Panc1 (cell line): ENCODE data around the gene INMT. TPM values are rescaled to one million over a fixed set of nuclear protein-coding genes. Genes with fewer than 3 reads are reported as not detected.

Source experiments
- ATAC-seq: fragments of 200-7000 bp; cut with Tn5 transposase; 2 replicates; pipeline ENCODE4 v1.9.1; 2020; ENCODE audit warnings: mild to moderate bottlenecking, moderate library complexity
- BruUV-seq: library from RNA; stranded (reverse); fragments of 400-500 nt; replicated peaks from 2 replicates; lab custom pipeline; 2021; lab: Mats Ljungman, UMichigan
- CTCF ChIA-PET: fragments of 300-600 bp; sonication (Branson Sonifier 250); formaldehyde crosslinking; loops from one replicate; lab custom pipeline; 2022; ENCODE audit warnings: antibody characterized with exemption; lab: Charles Lee
- POLR2A ChIA-PET: fragments of 300-600 bp; sonication (Branson Sonifier 250); formaldehyde crosslinking; loops from one replicate; lab custom pipeline; 2022; ENCODE audit warnings: antibody characterized with exemption; lab: Charles Lee
- DNase-seq: peaks from one replicate; pipeline ENCODE4 v3.0.0-alpha.2; 2010; ENCODE audit warnings: low read depth, low spot score
- H3K27ac ChIP-seq: 2 replicates; pipeline ENCODE4 v1.5.1; 2011; ENCODE audit warnings: mild to moderate bottlenecking, low read length, inconsistent platforms
- H3K27me3 ChIP-seq: fragments of 200-500 bp; sonication (Bioruptor generic); 2 replicates; pipeline ENCODE4 v1.6.0; 2014; ENCODE audit warnings: low read length, inconsistent platforms; ENCODE audit not compliant: control insufficient read depth, insufficient read depth
- H3K36me3 ChIP-seq: fragments of 200-500 bp; sonication (Bioruptor generic); 2 replicates; pipeline ENCODE4 v1.5.1; 2014; ENCODE audit warnings: inconsistent platforms, mild to moderate bottlenecking, low read length, moderate library complexity; ENCODE audit not compliant: control insufficient read depth, insufficient read depth
- H3K4me1 ChIP-seq: 2 replicates; pipeline ENCODE4 v1.5.1; 2011; ENCODE audit warnings: inconsistent platforms, mild to moderate bottlenecking, low read length, moderate library complexity; ENCODE audit not compliant: control insufficient read depth, insufficient read depth
- H3K4me3 ChIP-seq, 2 experiments: 2 replicates each; pipeline ENCODE4 v1.5.1; 2011 to 2012; ENCODE audit warnings: low read depth in 2 of 2, low read length in 2 of 2, mild to moderate bottlenecking in 2 of 2, inconsistent platforms in 1 of 2, moderate library complexity in 1 of 2
- H3K9me3 ChIP-seq: fragments of 200-500 bp; sonication (Bioruptor generic); 2 replicates; pipeline ENCODE4 v1.5.1; 2014; ENCODE audit warnings: low read depth, mild to moderate bottlenecking, inconsistent platforms, low read length, moderate library complexity; ENCODE audit not compliant: control insufficient read depth, insufficient read depth
- POLR2AphosphoS5 ChIP-seq: IDR thresholded peaks from 2 replicates; pipeline ENCODE4 v1.6.1; 2012; ENCODE audit warnings: mild to moderate bottlenecking, low read depth, low read length, moderate library complexity
- SIN3A ChIP-seq: IDR thresholded peaks from 2 replicates; pipeline ENCODE4 v1.6.1; 2012; ENCODE audit warnings: low read depth, mild to moderate bottlenecking, low read length, moderate library complexity, borderline replicate concordance; ENCODE audit not compliant: insufficient read depth
- TCF7L2 ChIP-seq: IDR thresholded peaks from 2 replicates; pipeline ENCODE4 v1.6.1; 2011; ENCODE audit warnings: mild to moderate bottlenecking, low read depth, low read length, inconsistent platforms
- in situ Hi-C: cut with HindIII; loops from 2 replicates; pipeline ENCODE4 v1.10.0; 2016; ENCODE audit warnings: low sequenced_read_pairs, low pct_unique_long_range_greater_than_20kb
- intact Hi-C: fragments of 100-400 bp; cut with micrococcal nuclease; formaldehyde crosslinking; loops from one replicate; pipeline ENCODE4 v1.10.0; 2022; ENCODE audit not compliant: unreplicated experiment
- total RNA-seq: library from RNA; stranded (reverse); gene quantifications from one replicate; pipeline ENCODE4 v1.2.1, GENCODE V29; 2021; ENCODE audit not compliant: unreplicated experiment
- TF ChIP-seq, protein P1 (sequence below): fragments of 450-650 bp; IDR thresholded peaks from 2 replicates; pipeline ENCODE4 v1.5.1; 2017; ENCODE audit warnings: mild to moderate bottlenecking
- TF ChIP-seq, protein P2 (sequence below), 2 experiments: IDR thresholded peaks; 2 replicates each; pipeline ENCODE4 v1.6.1; 2011 to 2012; ENCODE audit warnings: low read depth in 2 of 2, control low read depth in 1 of 2, low read length in 1 of 2, mild to moderate bottlenecking in 1 of 2, moderate library complexity in 1 of 2; ENCODE audit not compliant: insufficient read depth in 1 of 2

Gene INMT
- total RNA-seq, 1 experiment from 2014 or later, result 0.13 TPM

DNA sequence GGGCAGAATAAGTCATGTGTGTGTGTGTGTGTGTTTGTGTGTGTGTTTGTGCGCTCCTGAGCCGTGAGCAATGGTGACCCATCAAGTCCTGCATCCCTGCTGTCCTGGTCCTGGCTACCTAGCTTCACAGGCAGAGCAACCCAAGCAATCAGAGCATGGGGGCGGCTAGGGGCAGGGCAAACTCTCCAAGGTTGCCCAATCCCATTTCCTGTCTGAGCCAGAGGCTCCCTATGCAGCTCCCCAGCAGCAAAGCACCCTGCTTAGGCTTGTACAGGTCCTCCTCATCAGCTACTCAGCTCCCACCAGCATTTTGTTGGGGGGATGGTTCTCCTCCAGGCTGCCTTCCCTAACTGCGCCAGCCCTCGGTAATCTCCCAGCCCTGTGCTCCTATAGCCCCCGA, 38.5 kb upstream of the INMT start:
- intact Hi-C loops, result no loop called here
- DNase-seq (no peak), ATAC-seq (no peak)
- no TSS peak for BruUV-seq
- Histone ChIP-seq H3K4me1 (no peaks in the 10 kb centered on the region), H3K36me3 (no peaks in the 10 kb centered on the region), H3K4me3 (no peak overlapping the region), H3K9me3 (peaks cover 3% of the 10 kb centered on the region; the same call in 1 of the 2 replicates), H3K27ac (no peak overlapping the region), H3K27me3 (peaks cover 2% of the 10 kb centered on the region; the same call in 1 of the 2 replicates)
- ChIA-PET CTCF (interaction anchor here (0.6 kb wide), 1 partner anchor 339 kb away, joined by 11 read pairs; no protein-coding TSS in a partner anchor), POLR2A (no interaction called here)
- in situ Hi-C loops, result no loop called here
- TF ChIP-seq SIN3A, result no peak
- no peak for TF ChIP-seq POLR2AphosphoS5
- TF ChIP-seq, protein P1, sequence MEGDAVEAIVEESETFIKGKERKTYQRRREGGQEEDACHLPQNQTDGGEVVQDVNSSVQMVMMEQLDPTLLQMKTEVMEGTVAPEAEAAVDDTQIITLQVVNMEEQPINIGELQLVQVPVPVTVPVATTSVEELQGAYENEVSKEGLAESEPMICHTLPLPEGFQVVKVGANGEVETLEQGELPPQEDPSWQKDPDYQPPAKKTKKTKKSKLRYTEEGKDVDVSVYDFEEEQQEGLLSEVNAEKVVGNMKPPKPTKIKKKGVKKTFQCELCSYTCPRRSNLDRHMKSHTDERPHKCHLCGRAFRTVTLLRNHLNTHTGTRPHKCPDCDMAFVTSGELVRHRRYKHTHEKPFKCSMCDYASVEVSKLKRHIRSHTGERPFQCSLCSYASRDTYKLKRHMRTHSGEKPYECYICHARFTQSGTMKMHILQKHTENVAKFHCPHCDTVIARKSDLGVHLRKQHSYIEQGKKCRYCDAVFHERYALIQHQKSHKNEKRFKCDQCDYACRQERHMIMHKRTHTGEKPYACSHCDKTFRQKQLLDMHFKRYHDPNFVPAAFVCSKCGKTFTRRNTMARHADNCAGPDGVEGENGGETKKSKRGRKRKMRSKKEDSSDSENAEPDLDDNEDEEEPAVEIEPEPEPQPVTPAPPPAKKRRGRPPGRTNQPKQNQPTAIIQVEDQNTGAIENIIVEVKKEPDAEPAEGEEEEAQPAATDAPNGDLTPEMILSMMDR, result no peak
- TF ChIP-seq TCF7L2, result no peak
- TF ChIP-seq, protein P2, sequence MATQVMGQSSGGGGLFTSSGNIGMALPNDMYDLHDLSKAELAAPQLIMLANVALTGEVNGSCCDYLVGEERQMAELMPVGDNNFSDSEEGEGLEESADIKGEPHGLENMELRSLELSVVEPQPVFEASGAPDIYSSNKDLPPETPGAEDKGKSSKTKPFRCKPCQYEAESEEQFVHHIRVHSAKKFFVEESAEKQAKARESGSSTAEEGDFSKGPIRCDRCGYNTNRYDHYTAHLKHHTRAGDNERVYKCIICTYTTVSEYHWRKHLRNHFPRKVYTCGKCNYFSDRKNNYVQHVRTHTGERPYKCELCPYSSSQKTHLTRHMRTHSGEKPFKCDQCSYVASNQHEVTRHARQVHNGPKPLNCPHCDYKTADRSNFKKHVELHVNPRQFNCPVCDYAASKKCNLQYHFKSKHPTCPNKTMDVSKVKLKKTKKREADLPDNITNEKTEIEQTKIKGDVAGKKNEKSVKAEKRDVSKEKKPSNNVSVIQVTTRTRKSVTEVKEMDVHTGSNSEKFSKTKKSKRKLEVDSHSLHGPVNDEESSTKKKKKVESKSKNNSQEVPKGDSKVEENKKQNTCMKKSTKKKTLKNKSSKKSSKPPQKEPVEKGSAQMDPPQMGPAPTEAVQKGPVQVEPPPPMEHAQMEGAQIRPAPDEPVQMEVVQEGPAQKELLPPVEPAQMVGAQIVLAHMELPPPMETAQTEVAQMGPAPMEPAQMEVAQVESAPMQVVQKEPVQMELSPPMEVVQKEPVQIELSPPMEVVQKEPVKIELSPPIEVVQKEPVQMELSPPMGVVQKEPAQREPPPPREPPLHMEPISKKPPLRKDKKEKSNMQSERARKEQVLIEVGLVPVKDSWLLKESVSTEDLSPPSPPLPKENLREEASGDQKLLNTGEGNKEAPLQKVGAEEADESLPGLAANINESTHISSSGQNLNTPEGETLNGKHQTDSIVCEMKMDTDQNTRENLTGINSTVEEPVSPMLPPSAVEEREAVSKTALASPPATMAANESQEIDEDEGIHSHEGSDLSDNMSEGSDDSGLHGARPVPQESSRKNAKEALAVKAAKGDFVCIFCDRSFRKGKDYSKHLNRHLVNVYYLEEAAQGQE (IDR thresholded peaks at IDR 0.05; ENCODE audit: insufficient read depth in 1 of 2, low read depth in 2 of 2, low read length in 1 of 2), result no peak

DNA sequence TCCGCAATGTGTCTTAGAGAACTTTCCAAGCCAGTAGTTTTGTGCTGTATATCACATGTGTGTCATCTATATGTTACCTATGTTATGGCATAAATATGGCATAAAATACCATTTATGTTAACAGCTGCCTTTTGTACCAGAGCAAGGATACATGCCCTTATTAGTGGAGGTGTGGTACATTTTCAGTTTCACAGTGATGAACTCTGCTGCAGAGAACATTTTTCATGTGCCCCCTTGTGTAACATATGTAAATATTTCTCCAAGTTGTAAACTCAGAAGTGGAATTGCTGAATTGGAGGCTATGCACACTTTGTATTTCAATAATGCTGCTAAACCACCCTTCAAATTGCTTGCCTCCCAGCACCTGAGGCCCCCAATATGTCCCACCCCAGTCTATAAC, 37.8 kb upstream of the INMT start:
- TF ChIP-seq POLR2AphosphoS5 (no peak), SIN3A (no peak), TCF7L2 (no peak)
- TF ChIP-seq, protein P1, result no peak
- TF ChIP-seq, protein P2 (IDR thresholded peaks at IDR 0.05; ENCODE audit: insufficient read depth in 1 of 2, low read depth in 2 of 2, low read length in 1 of 2), result no peak
- ChIA-PET CTCF (no interaction called here), POLR2A (no interaction called here)
- in situ Hi-C loops, result no loop called here
- Histone ChIP-seq H3K27ac (no peak overlapping the region), H3K36me3 (no peaks in the 10 kb centered on the region), H3K9me3 (peaks cover 6% of the 10 kb centered on the region; the same call in 1 of the 2 replicates), H3K4me3 (no peak overlapping the region), H3K4me1 (no peaks in the 10 kb centered on the region), H3K27me3 (peaks cover 2% of the 10 kb centered on the region; the same call in 1 of the 2 replicates)
- ATAC-seq, result no peak
- intact Hi-C loops, result no loop called here
- no peak for DNase-seq
- no TSS peak for BruUV-seq
